NB4 (cell line): ENCODE results near the gene PPME1.

Experiments
- DNase-seq: peaks from one replicate; pipeline ENCODE4 v3.0.0; 2010; ENCODE audit warnings: low read depth
- H3K4me3 ChIP-seq: one replicate; pipeline ENCODE4 v1.5.1; 2011; ENCODE audit warnings: mild to moderate bottlenecking, low read depth, low read length, moderate library complexity
- MYC ChIP-seq: IDR thresholded peaks from 2 replicates; pipeline ENCODE4 v1.6.1; 2011; ENCODE audit warnings: low read depth, low read length
- POLR2A ChIP-seq: IDR thresholded peaks from 2 replicates; pipeline ENCODE4 v1.6.1; 2011; ENCODE audit warnings: mild to moderate bottlenecking; ENCODE audit not compliant: insufficient read length; ENCODE audit errors: extremely low read depth
- TF ChIP-seq, protein P1 (sequence below): IDR thresholded peaks from one replicate; pipeline ENCODE4 v1.5.1; 2012; ENCODE audit warnings: low read depth, low read length
- TF ChIP-seq, protein P2 (sequence below): IDR thresholded peaks from 2 replicates; pipeline ENCODE4 v1.6.1; 2011; ENCODE audit warnings: low read depth, low read length

Gene PPME1

DNA sequence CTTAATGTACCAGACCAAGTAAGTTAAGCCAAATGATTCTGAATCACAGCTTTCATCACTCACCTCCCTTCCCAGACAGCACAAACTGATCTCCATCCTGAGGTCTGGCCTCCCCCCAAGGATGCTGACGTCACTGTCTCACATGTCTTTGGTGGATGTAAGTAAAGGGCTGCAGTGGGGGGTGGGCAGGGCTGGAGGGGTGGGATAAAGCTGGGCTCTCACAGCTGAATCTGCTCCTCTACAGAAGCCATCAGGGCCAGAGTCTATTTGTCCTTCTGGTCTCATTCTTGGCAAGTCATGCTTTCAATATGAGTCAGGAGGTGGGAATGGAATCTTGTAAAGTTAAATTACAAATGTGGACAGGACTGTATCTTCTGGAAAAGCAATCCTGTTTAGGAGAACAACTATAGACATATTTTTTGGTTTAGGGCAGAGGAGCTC lies 107.7 kb downstream of the PPME1 start:
- TF ChIP-seq MYC (no peak), POLR2A (no peak)
- TF ChIP-seq, protein P1, sequence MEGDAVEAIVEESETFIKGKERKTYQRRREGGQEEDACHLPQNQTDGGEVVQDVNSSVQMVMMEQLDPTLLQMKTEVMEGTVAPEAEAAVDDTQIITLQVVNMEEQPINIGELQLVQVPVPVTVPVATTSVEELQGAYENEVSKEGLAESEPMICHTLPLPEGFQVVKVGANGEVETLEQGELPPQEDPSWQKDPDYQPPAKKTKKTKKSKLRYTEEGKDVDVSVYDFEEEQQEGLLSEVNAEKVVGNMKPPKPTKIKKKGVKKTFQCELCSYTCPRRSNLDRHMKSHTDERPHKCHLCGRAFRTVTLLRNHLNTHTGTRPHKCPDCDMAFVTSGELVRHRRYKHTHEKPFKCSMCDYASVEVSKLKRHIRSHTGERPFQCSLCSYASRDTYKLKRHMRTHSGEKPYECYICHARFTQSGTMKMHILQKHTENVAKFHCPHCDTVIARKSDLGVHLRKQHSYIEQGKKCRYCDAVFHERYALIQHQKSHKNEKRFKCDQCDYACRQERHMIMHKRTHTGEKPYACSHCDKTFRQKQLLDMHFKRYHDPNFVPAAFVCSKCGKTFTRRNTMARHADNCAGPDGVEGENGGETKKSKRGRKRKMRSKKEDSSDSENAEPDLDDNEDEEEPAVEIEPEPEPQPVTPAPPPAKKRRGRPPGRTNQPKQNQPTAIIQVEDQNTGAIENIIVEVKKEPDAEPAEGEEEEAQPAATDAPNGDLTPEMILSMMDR = no peak
- TF ChIP-seq, protein P2, sequence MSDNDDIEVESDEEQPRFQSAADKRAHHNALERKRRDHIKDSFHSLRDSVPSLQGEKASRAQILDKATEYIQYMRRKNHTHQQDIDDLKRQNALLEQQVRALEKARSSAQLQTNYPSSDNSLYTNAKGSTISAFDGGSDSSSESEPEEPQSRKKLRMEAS = no peak
- no peak overlapping the region for H3K4me3 ChIP-seq
- DNase-seq = no peak

DNA sequence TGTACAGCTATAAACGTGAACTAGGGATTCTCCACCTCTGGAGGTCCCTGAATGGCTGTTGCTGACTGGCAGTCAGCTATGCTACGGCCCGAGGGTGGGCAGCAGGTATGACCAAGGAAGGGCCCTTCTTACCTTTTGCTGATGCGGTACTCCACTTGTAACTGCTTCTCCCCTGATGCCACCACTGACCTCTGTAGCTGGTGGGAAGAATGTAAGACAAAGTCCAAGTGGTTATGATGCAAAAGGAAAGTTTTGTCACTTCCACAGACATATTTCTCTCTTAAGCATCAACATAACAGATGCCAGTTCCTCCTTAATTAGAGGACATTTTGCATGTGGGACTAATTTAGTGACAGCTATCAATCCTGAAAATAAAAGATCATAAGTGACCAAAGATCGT lies 108.2 kb downstream of the PPME1 start:
- TF ChIP-seq, protein P2 = no peak
- TF ChIP-seq MYC (no peak), POLR2A (no peak)
- TF ChIP-seq, protein P1 = no peak
- no peak for DNase-seq
- no peak overlapping the region for H3K4me3 ChIP-seq

- H3K4me3 ChIP-seq = no peak overlapping the region
- TF ChIP-seq MYC = no peak
- TF ChIP-seq, protein P1 = no peak
- no peak for TF ChIP-seq POLR2A
- TF ChIP-seq, protein P2 = no peak
- DNase-seq = no peak
Measured at GRCh38 chr11:74280494-74280893, 109.4 kb downstream of the PPME1 start.

DNA sequence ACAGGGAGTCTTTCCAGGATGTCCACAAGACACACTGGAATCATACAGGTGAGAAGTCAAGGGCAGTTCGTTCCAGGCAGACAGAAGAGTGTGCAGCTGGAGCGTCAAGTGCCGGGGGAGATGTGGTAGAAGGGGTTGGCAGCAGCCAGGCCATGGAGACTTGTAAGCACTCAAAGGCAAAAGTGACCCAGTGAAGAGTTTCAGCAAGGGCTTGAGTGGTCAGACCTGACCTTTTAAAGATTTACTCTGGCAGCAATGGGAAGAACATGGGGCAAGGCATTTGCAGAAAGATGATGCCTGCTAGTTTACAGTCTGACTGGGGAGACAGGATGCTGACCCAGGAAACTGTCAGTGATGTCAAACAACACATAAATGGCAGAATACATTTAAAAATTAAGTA lies 111.3 kb downstream of the PPME1 start:
- no peak overlapping the region for H3K4me3 ChIP-seq
- DNase-seq = no peak
- TF ChIP-seq POLR2A = no peak
- TF ChIP-seq, protein P1 = no peak
- no peak for TF ChIP-seq MYC
- TF ChIP-seq, protein P2 = no peak

- no peak for DNase-seq
Measured at GRCh38 chr11:74282914-74283371, 111.9 kb downstream of the PPME1 start.

More at GRCh38 chr11:74282914-74283371, 111.9 kb downstream of the PPME1 start:
- TF ChIP-seq POLR2A (no peak), MYC (no peak)
- TF ChIP-seq, protein P2 = no peak
- TF ChIP-seq, protein P1 = no peak
- no peak overlapping the region for H3K4me3 ChIP-seq
